ENCODE measurements around the gene GAS6. TPM values are rescaled to one million over a fixed set of nuclear protein-coding genes. Genes with fewer than 3 reads are reported as not detected.

The GAS6 gene
- total RNA-seq, 4 donors from 2014 or later: 132 to 392 (median 217) TPM

DNA sequence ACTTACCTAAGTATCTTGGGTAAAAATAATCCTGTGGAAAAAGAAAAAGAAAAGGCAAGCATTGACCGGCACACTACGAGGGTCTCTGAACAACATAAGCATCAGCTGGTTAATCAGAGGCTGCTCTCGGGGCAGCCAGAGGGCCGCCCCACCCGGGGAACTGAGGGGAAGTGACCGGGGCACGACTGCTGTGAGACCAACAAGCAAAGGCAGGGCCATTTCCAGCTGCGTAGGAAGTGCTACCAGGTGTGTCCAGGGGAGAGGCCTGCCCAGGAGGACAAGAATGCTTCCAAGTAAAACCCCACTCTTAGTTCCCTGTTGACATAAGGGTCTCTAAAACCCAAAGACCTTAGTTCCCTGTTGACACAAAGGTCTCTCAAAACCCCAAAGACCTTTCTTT, 15.9 kb downstream of the GAS6 start:
- H3K36me3 ChIP-seq: peaks cover 0 to 40% of the 10 kb centered on the region in 2 donors
- peaks cover 0 to 89% (median 25%) of the 10 kb centered on the region in 3 donors for H3K4me1 ChIP-seq
- no peak for TF ChIP-seq POLR2A (IDR thresholded peaks at IDR 0.05)
- no peak for TF ChIP-seq POLR2AphosphoS5 (IDR thresholded peaks at IDR 0.05)
- TF ChIP-seq, protein P1, sequence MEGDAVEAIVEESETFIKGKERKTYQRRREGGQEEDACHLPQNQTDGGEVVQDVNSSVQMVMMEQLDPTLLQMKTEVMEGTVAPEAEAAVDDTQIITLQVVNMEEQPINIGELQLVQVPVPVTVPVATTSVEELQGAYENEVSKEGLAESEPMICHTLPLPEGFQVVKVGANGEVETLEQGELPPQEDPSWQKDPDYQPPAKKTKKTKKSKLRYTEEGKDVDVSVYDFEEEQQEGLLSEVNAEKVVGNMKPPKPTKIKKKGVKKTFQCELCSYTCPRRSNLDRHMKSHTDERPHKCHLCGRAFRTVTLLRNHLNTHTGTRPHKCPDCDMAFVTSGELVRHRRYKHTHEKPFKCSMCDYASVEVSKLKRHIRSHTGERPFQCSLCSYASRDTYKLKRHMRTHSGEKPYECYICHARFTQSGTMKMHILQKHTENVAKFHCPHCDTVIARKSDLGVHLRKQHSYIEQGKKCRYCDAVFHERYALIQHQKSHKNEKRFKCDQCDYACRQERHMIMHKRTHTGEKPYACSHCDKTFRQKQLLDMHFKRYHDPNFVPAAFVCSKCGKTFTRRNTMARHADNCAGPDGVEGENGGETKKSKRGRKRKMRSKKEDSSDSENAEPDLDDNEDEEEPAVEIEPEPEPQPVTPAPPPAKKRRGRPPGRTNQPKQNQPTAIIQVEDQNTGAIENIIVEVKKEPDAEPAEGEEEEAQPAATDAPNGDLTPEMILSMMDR (IDR thresholded peaks at IDR 0.05): no peak
- TF ChIP-seq EP300 (IDR thresholded peaks at IDR 0.05): no peak
- no peaks in the 10 kb centered on the region for H3K27me3 ChIP-seq
- peak overlapping the region in 3 of 4 donors; percentile 61 to 73 (median 69) for H3K27ac ChIP-seq
- 67 to 69% methylated on average over 7 to 8 of the region's 8 CpGs for WGBS, 2 donors (ENCODE audit: low coverage in 1 of 2)
- no peak overlapping the region for H3K4me3 ChIP-seq
- H3K9me3 ChIP-seq: no peaks in the 10 kb centered on the region
- no peak for ATAC-seq

- no peaks in the 10 kb centered on the region for H3K27me3 ChIP-seq
- no peak for ATAC-seq
- peaks cover 0 to 89% (median 18%) of the 10 kb centered on the region in 3 donors for H3K4me1 ChIP-seq
- TF ChIP-seq POLR2AphosphoS5 (IDR thresholded peaks at IDR 0.05) (no peak), EP300 (IDR thresholded peaks at IDR 0.05) (no peak), POLR2A (IDR thresholded peaks at IDR 0.05) (no peak)
- TF ChIP-seq, protein P1 (IDR thresholded peaks at IDR 0.05): no peak
- peak overlapping the region in 3 of 4 donors; percentile 33 to 73 (median 69) for H3K27ac ChIP-seq
- no peak overlapping the region for H3K4me3 ChIP-seq
- H3K36me3 ChIP-seq: peaks cover 0 to 50% of the 10 kb centered on the region in 2 donors
- H3K9me3 ChIP-seq: no peaks in the 10 kb centered on the region
- WGBS, 2 donors (ENCODE audit: low coverage in 1 of 2): 100% methylated on average over 1 of the region's 28 CpGs; no CpG with 5 or more reads in 1 of the 2 donors
Observed at GRCh38 chr13:113846636-113847318, 17.1 kb downstream of the GAS6 start.

GRCh38 chr13:113845723-113846635, 17.9 kb downstream of the GAS6 start:
- peaks cover 0 to 50% of the 10 kb centered on the region in 2 donors for H3K36me3 ChIP-seq
- no peak for TF ChIP-seq POLR2A (IDR thresholded peaks at IDR 0.05)
- H3K9me3 ChIP-seq: no peaks in the 10 kb centered on the region
- ATAC-seq: no peak
- WGBS, 2 donors (ENCODE audit: low coverage in 1 of 2): 65 to 76% methylated on average over 22 to 25 of the region's 30 CpGs
- no peaks in the 10 kb centered on the region for H3K27me3 ChIP-seq
- peak overlapping the region in 3 of 4 donors; percentile 33 to 73 (median 69) for H3K27ac ChIP-seq
- peaks cover 0 to 93% (median 19%) of the 10 kb centered on the region in 3 donors for H3K4me1 ChIP-seq
- no peak overlapping the region for H3K4me3 ChIP-seq

DNA sequence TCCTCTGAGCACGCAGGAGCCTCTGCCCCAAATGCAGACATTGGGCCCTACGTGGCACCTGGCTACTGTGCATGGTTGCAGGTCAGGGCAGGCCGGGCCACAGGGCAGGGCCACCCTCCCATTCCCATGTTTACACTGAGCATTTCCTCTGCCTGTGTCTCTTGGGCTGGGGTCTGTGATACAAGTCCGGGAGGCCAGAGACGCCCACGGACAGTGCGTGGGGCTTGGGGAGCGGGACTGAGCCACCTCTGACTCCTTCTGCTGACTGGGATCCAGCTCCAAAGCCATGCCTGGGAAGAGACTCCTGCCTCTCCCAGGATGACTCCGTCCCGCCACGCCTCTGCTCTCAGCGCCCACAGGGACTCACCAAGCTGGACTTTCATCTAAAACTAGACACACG, 18.8 kb downstream of the GAS6 start:
- peaks cover 0 to 50% of the 10 kb centered on the region in 2 donors for H3K36me3 ChIP-seq
- H3K4me3 ChIP-seq: no peak overlapping the region
- H3K27ac ChIP-seq: peak overlapping the region in 3 of 4 donors; percentile 37 to 73 (median 37)
- ATAC-seq: no peak
- TF ChIP-seq POLR2A (IDR thresholded peaks at IDR 0.05) (no peak), EP300 (IDR thresholded peaks at IDR 0.05) (no peak), POLR2AphosphoS5 (IDR thresholded peaks at IDR 0.05) (no peak)
- TF ChIP-seq, protein P1 (IDR thresholded peaks at IDR 0.05): no peak
- no peaks in the 10 kb centered on the region for H3K27me3 ChIP-seq
- 89% methylated on average over 8 of the region's 13 CpGs; no CpG with 5 or more reads in 1 of the 2 donors for WGBS, 2 donors (ENCODE audit: low coverage in 1 of 2)
- H3K4me1 ChIP-seq: peaks cover 2 to 99% (median 28%) of the 10 kb centered on the region in 3 donors
- no peaks in the 10 kb centered on the region for H3K9me3 ChIP-seq

- peaks cover 2 to 99% (median 33%) of the 10 kb centered on the region in 3 donors for H3K4me1 ChIP-seq
- no peak for TF ChIP-seq POLR2A (IDR thresholded peaks at IDR 0.05)
- TF ChIP-seq POLR2AphosphoS5 (IDR thresholded peaks at IDR 0.05): no peak
- TF ChIP-seq, protein P1 (IDR thresholded peaks at IDR 0.05): no peak
- TF ChIP-seq EP300 (IDR thresholded peaks at IDR 0.05): no peak
- WGBS, 2 donors (ENCODE audit: low coverage in 1 of 2): 78 to 79% methylated on average over 6 to 21 of the region's 26 CpGs
- H3K27me3 ChIP-seq: no peaks in the 10 kb centered on the region
- no peak overlapping the region for H3K4me3 ChIP-seq
- peak overlapping the region in 3 of 4 donors; percentile 26 to 91 (median 48) for H3K27ac ChIP-seq
- no peak for ATAC-seq
- H3K9me3 ChIP-seq: no peaks in the 10 kb centered on the region
- H3K36me3 ChIP-seq: peaks cover 0 to 50% of the 10 kb centered on the region in 2 donors
Observed at GRCh38 chr13:113843864-113844556, 19.9 kb downstream of the GAS6 start.

All from gastroesophageal sphincter (tissue), 4 donors.